ENCODE results near the gene ARL14.
"Not testable (repeated sequence)": the region's sequence is repeated elsewhere in the genome, so short reads cannot be mapped to it uniquely, and the experiment has no call there.

The ARL14 gene

GRCh38 chr3:160694345-160694744 lies 17.4 kb downstream of the ARL14 start:
- H3K36me3 Mint-ChIP-seq, result no peaks in the 10 kb centered on the region
- no peak overlapping the region for H3K27ac Mint-ChIP-seq
- no peak for ATAC-seq
- H3K9me3 Mint-ChIP-seq, result no peaks in the 10 kb centered on the region
- no peak overlapping the region for H3K4me3 Mint-ChIP-seq
- peaks cover 14% of the 10 kb centered on the region for H3K4me1 Mint-ChIP-seq
- H3K27me3 Mint-ChIP-seq, result no peaks in the 10 kb centered on the region

GRCh38 chr3:160695003-160695402 lies 18.0 kb downstream of the ARL14 start:
- Mint-ChIP-seq H3K27ac (no peak overlapping the region), H3K4me3 (no peak overlapping the region), H3K4me1 (peaks cover 14% of the 10 kb centered on the region), H3K27me3 (no peaks in the 10 kb centered on the region), H3K9me3 (no peaks in the 10 kb centered on the region), H3K36me3 (no peaks in the 10 kb centered on the region)
- ATAC-seq, result peak; percentile 36

- no peak for ATAC-seq
- Mint-ChIP-seq H3K27ac (no peak overlapping the region), H3K4me1 (peaks cover 14% of the 10 kb centered on the region), H3K4me3 (no peak overlapping the region), H3K9me3 (no peaks in the 10 kb centered on the region), H3K36me3 (no peaks in the 10 kb centered on the region), H3K27me3 (no peaks in the 10 kb centered on the region)
These were observed 19.0 kb downstream of the ARL14 start for GRCh38 chr3:160695915-160696327.

- Mint-ChIP-seq H3K4me3 (no peak overlapping the region), H3K36me3 (no peaks in the 10 kb centered on the region), H3K4me1 (peaks cover 9% of the 10 kb centered on the region), H3K9me3 (no peaks in the 10 kb centered on the region), H3K27ac (no peak overlapping the region), H3K27me3 (no peaks in the 10 kb centered on the region)
- peak; percentile 20 for ATAC-seq
These were observed 20.8 kb downstream of the ARL14 start for GRCh38 chr3:160697637-160698380.

GRCh38 chr3:160698599-160699195 lies 21.7 kb downstream of the ARL14 start:
- Mint-ChIP-seq H3K27ac (no peak overlapping the region), H3K27me3 (no peaks in the 10 kb centered on the region), H3K4me1 (peaks cover 7% of the 10 kb centered on the region), H3K4me3 (no peak overlapping the region), H3K9me3 (no peaks in the 10 kb centered on the region), H3K36me3 (no peaks in the 10 kb centered on the region)
- ATAC-seq, result no peak

GRCh38 chr3:160701490-160701889 lies 24.5 kb downstream of the ARL14 start:
- Mint-ChIP-seq H3K36me3 (no peaks in the 10 kb centered on the region), H3K4me3 (no peak overlapping the region), H3K27ac (no peak overlapping the region), H3K9me3 (no peaks in the 10 kb centered on the region), H3K4me1 (peaks cover 7% of the 10 kb centered on the region), H3K27me3 (peaks cover 8% of the 10 kb centered on the region)
- ATAC-seq, result no peak

- H3K27me3 Mint-ChIP-seq, result peaks cover 15% of the 10 kb centered on the region
- peaks cover 6% of the 10 kb centered on the region for H3K4me1 Mint-ChIP-seq
- H3K4me3 Mint-ChIP-seq, result no peak overlapping the region
- no peaks in the 10 kb centered on the region for H3K9me3 Mint-ChIP-seq
- no peak overlapping the region for H3K27ac Mint-ChIP-seq
- no peak for ATAC-seq
- no peaks in the 10 kb centered on the region for H3K36me3 Mint-ChIP-seq
These were observed 25.3 kb downstream of the ARL14 start for GRCh38 chr3:160702290-160702689.

GRCh38 chr3:160703974-160704373 lies 27.0 kb downstream of the ARL14 start:
- Mint-ChIP-seq H3K27me3 (peaks cover 28% of the 10 kb centered on the region), H3K4me1 (no peaks in the 10 kb centered on the region)

GRCh38 chr3:160707187-160707794 lies 30.3 kb downstream of the ARL14 start:
- Mint-ChIP-seq H3K36me3 (no peaks in the 10 kb centered on the region), H3K9me3 (no peaks in the 10 kb centered on the region), H3K27ac (no peak overlapping the region), H3K4me1 (no peaks in the 10 kb centered on the region), H3K4me3 (no peak overlapping the region), H3K27me3 (peaks cover 30% of the 10 kb centered on the region)
- ATAC-seq, result peak; percentile 67

More at GRCh38 chr3:160703974-160704373, 27.0 kb downstream of the ARL14 start:
- H3K4me3 Mint-ChIP-seq, result no peak overlapping the region
- H3K9me3 Mint-ChIP-seq, result no peaks in the 10 kb centered on the region
- no peak overlapping the region for H3K27ac Mint-ChIP-seq
- no peaks in the 10 kb centered on the region for H3K36me3 Mint-ChIP-seq
- no peak for ATAC-seq

- peaks cover 40% of the 10 kb centered on the region for H3K27me3 Mint-ChIP-seq
These were observed 32.7 kb downstream of the ARL14 start for GRCh38 chr3:160709477-160710182.

GRCh38 chr3:160713144-160713543 lies 36.2 kb downstream of the ARL14 start:
- H3K4me3 Mint-ChIP-seq, H3K9me3 Mint-ChIP-seq, H3K36me3 Mint-ChIP-seq, H3K4me1 Mint-ChIP-seq, H3K27ac Mint-ChIP-seq, ATAC-seq: not testable (repeated sequence)
- H3K27me3 Mint-ChIP-seq, result peaks cover 30% of the 10 kb centered on the region

More at GRCh38 chr3:160709477-160710182, 32.7 kb downstream of the ARL14 start:
- Mint-ChIP-seq H3K4me3 (no peak overlapping the region), H3K9me3 (no peaks in the 10 kb centered on the region), H3K4me1 (no peaks in the 10 kb centered on the region), H3K36me3 (no peaks in the 10 kb centered on the region), H3K27ac (no peak overlapping the region)
- ATAC-seq, result no peak

GRCh38 chr3:160719710-160720109 lies 42.8 kb downstream of the ARL14 start:
- no peak for ATAC-seq
- H3K36me3 Mint-ChIP-seq, result no peaks in the 10 kb centered on the region
- H3K27ac Mint-ChIP-seq, result no peak overlapping the region
- no peaks in the 10 kb centered on the region for H3K4me1 Mint-ChIP-seq
- H3K9me3 Mint-ChIP-seq, result no peaks in the 10 kb centered on the region
- H3K27me3 Mint-ChIP-seq, result peaks cover 10% of the 10 kb centered on the region
- H3K4me3 Mint-ChIP-seq, result no peak overlapping the region

GRCh38 chr3:160720123-160720746 lies 43.3 kb downstream of the ARL14 start:
- no peaks in the 10 kb centered on the region for H3K9me3 Mint-ChIP-seq
- no peak overlapping the region for H3K4me3 Mint-ChIP-seq
- H3K27ac Mint-ChIP-seq, result no peak overlapping the region
- H3K27me3 Mint-ChIP-seq, result peaks cover 10% of the 10 kb centered on the region
- no peaks in the 10 kb centered on the region for H3K36me3 Mint-ChIP-seq
- H3K4me1 Mint-ChIP-seq, result no peaks in the 10 kb centered on the region
- ATAC-seq, result no peak

- no peak for ATAC-seq
- no peak overlapping the region for H3K27ac Mint-ChIP-seq
- no peaks in the 10 kb centered on the region for H3K9me3 Mint-ChIP-seq
- no peaks in the 10 kb centered on the region for H3K27me3 Mint-ChIP-seq
- H3K36me3 Mint-ChIP-seq, result no peaks in the 10 kb centered on the region
- no peaks in the 10 kb centered on the region for H3K4me1 Mint-ChIP-seq
- no peak overlapping the region for H3K4me3 Mint-ChIP-seq
These were observed 45.4 kb downstream of the ARL14 start for GRCh38 chr3:160722331-160722730.

GRCh38 chr3:160725338-160725737 lies 48.4 kb downstream of the ARL14 start:
- Mint-ChIP-seq H3K9me3 (no peaks in the 10 kb centered on the region), H3K4me3 (no peak overlapping the region), H3K27ac (no peak overlapping the region), H3K27me3 (no peaks in the 10 kb centered on the region), H3K4me1 (no peaks in the 10 kb centered on the region), H3K36me3 (no peaks in the 10 kb centered on the region)
- ATAC-seq, result no peak

Measured in stimulated activated memory B cell treated with anti-CD40 and anti-IgM and Interleukin-4, amounts not matched to agents 10 μg/mL and 1 μg/mL and 100 μg/mL, for 72 hours (primary cell).